Measurements from ENCODE around the gene OSCP1.

The OSCP1 gene

GRCh38 chr1:36380782-36381181 is 69.5 kb downstream of the OSCP1 start:
- H3K27ac ChIP-seq = peak overlapping the region; percentile 23; the same call in 1 of the 2 replicates
- CTCF ChIA-PET = interaction anchor here (1.0 kb wide), 1 partner anchor 38 kb away, joined by 3 read pairs; no protein-coding TSS in a partner anchor
- DNase-seq (ENCODE audit: low spot score) = no peak
- TF ChIP-seq CTCF (conservative IDR thresholded peaks at IDR 0.05; ENCODE audit: low read depth) = no peak
- POLR2A ChIA-PET (ENCODE audit: low non-redundant PET) = no interaction called here

DNA sequence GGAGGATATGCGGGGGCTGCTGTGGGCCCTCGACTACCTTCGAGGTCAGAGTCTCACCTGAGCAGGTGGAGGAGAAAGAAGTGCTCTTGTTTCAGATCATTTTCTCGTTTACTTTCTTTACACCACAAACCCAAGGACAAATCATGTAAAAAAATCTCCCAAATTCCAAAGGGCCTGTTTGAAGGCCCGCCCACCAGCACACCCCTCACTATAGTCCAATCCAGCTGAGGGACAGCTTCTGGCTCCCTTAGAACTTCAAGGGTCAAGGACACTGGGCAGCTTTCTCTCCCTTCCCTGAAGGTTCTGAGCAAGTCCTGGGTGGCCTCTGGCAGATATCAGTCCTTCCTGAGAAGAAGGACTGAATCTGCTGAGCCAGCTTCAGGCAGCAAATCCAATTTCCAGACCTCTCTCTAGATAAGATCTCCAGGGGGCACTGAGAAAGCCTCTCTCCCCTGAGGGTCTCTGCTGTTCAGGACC is 70.1 kb downstream of the OSCP1 start:
- TF ChIP-seq CTCF (conservative IDR thresholded peaks at IDR 0.05; ENCODE audit: low read depth) = no peak
- ChIA-PET POLR2A (ENCODE audit: low non-redundant PET) (no interaction called here), CTCF (no interaction called here)
- peak overlapping the region; percentile 23; the same call in 1 of the 2 replicates for H3K27ac ChIP-seq
- no peak for DNase-seq (ENCODE audit: low spot score)

- ChIA-PET CTCF (interaction anchor here (0.6 kb wide), 1 partner anchor 29 kb away, joined by 7 read pairs; no protein-coding TSS in a partner anchor), POLR2A (ENCODE audit: low non-redundant PET) (no interaction called here)
- DNase-seq (ENCODE audit: low spot score) = no peak
- H3K27ac ChIP-seq = peak overlapping the region; percentile 50
- TF ChIP-seq CTCF (conservative IDR thresholded peaks at IDR 0.05; ENCODE audit: low read depth) = no peak
These were observed 72.3 kb downstream of the OSCP1 start for GRCh38 chr1:36377791-36378492.

DNA sequence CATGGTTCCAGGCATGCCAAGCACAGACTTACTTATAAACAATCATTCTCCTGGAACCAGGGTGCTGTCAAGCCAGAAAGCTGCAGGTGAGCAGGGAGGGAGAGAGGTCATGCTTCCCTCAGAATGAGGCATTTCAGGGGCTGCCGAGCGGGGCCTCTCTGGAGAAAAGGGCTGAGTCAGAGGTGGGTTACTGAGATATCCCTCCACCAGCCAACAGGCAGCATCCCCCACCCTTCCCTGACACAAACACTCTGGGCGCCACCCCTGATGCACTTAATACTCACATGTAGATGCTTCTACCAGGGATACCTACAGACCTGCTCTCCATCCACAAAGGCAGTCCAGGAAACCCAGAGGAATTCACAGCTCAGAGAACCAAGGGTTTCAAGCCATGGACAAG is 77.6 kb downstream of the OSCP1 start:
- TF ChIP-seq CTCF (conservative IDR thresholded peaks at IDR 0.05; ENCODE audit: low read depth) = no peak
- POLR2A ChIA-PET (ENCODE audit: low non-redundant PET) = interaction anchor here (0.6 kb wide), 1 partner anchor 11 kb away, joined by 3 read pairs; no protein-coding TSS in a partner anchor
- no peak for DNase-seq (ENCODE audit: low spot score)
- CTCF ChIA-PET = interaction anchor here (0.7 kb wide), 1 partner anchor 52 kb away, joined by 3 read pairs; no protein-coding TSS in a partner anchor
- peak overlapping the region; percentile 98 for H3K27ac ChIP-seq

DNA sequence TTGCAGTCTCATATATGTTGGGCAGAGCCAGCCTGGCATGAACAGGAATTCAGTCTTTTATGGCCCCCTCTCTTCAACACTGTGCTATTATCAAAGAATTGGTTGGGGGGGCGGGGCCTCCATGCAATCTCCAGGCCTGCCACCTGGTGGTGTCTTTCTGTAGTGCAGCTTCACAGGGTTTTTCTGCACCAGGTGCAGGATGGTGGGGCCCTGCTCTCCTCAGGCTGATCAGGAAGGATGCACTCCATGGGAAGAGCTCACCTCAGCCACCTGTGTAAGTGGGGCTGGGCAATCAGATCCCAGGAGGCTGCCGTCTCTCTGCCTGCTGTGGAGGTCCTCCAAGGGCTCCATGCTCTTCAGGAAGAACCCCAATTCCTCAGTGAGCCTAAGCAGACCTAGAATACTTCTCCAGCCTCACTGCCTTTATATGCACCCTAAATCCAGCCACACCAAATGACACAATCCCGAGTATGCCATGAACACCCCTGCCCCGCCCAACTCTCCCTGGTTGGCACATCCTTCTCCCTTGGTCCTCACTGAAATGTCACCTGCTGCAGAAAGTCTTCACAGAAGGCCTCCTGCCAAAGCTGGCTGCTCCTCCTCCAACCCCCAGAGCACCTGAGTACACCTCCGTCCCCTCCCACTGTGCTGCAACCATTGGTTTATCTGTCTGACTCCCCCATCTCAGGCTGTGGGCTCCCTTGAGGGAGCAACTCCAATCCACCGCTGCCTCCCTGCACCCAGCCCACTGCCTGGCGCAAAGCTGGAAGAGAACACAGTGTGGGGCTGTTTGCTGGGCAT is 81.0 kb downstream of the OSCP1 start:
- DNase-seq (ENCODE audit: low spot score) = peak; percentile 90
- ChIA-PET CTCF (interaction anchor here (0.5 to 1.5 kb wide), 15 partner anchors 12 to 391 kb away, joined by 3 to 17 read pairs (median 4); partner anchors contain the start of gene LSM10), POLR2A (ENCODE audit: low non-redundant PET) (no interaction called here)
- H3K27ac ChIP-seq = peak overlapping the region; percentile 51
- peak; percentile 91 for TF ChIP-seq CTCF (conservative IDR thresholded peaks at IDR 0.05; ENCODE audit: low read depth)

Data from RWPE1 (cell line).